ENCODE data around the gene PTCH1. TPM values are rescaled to one million over a fixed set of nuclear protein-coding genes. Genes with fewer than 3 reads are reported as not detected.

The PTCH1 gene
- total RNA-seq, 1 donor from 2014 or later, result 14.2 TPM

- no peak for TF ChIP-seq CTCF (IDR thresholded peaks at IDR 0.05)
- no peak for TF ChIP-seq POLR2A (IDR thresholded peaks at IDR 0.05)
- no peak for TF ChIP-seq POLR2AphosphoS5 (IDR thresholded peaks at IDR 0.05; ENCODE audit: insufficient read depth in 1 of 2, low read depth in 1 of 2)
- intact Hi-C loops (cut with DNase I), result no loop called here
- Histone ChIP-seq H3K4me3 (no peak overlapping the region), H3K9me3 (no peaks in the 10 kb centered on the region), H3K4me1 (peaks cover 24% of the 10 kb centered on the region), H3K27ac (no peak overlapping the region), H3K27me3 (no peaks in the 10 kb centered on the region), H3K36me3 (no peaks in the 10 kb centered on the region)
- no peak for DNase-seq (ENCODE audit: extremely low spot score in 2 of 2)
Observed at GRCh38 chr9:95491543-95492320, 25.0 kb downstream of the PTCH1 start.

GRCh38 chr9:95488954-95489353, 27.8 kb downstream of the PTCH1 start:
- H3K27ac ChIP-seq, result no peak overlapping the region
- TF ChIP-seq POLR2AphosphoS5 (IDR thresholded peaks at IDR 0.05; ENCODE audit: insufficient read depth in 1 of 2, low read depth in 1 of 2) (no peak), POLR2A (IDR thresholded peaks at IDR 0.05) (no peak), CTCF (IDR thresholded peaks at IDR 0.05) (no peak)
- DNase-seq (ENCODE audit: extremely low spot score in 2 of 2), result no peak
- no peaks in the 10 kb centered on the region for H3K36me3 ChIP-seq
- intact Hi-C loops (cut with DNase I), result no loop called here
- no peaks in the 10 kb centered on the region for H3K9me3 ChIP-seq
- peaks cover 15% of the 10 kb centered on the region for H3K4me1 ChIP-seq
- no peaks in the 10 kb centered on the region for H3K27me3 ChIP-seq
- H3K4me3 ChIP-seq, result no peak overlapping the region

DNA sequence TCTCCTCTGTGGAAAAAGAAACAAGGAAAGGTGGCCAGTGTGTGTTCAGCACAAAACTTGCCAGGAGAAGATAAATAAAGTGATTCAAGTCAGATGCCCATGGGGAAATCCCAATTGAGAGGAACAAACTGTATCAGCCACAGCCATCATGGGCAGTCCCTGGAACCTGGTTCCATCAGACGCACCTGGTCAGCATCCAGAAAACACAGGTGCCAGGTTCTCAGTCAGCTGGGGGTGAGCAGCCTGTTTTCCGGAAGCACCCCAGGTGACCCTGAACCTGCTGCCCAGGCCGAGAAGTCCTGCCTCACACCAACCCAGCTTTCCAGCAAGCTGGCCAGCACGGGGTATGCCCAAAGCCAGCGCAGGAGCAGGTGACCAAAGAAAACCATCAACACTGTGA, 30.5 kb downstream of the PTCH1 start:
- no peak for TF ChIP-seq POLR2AphosphoS5 (IDR thresholded peaks at IDR 0.05; ENCODE audit: insufficient read depth in 1 of 2, low read depth in 1 of 2)
- no peak for TF ChIP-seq CTCF (IDR thresholded peaks at IDR 0.05)
- no peak for TF ChIP-seq POLR2A (IDR thresholded peaks at IDR 0.05)
- peaks cover 8% of the 10 kb centered on the region for H3K4me1 ChIP-seq
- H3K9me3 ChIP-seq, result no peaks in the 10 kb centered on the region
- intact Hi-C loops (cut with DNase I), result no loop called here
- no peak overlapping the region for H3K4me3 ChIP-seq
- no peak for DNase-seq (ENCODE audit: extremely low spot score in 2 of 2)
- H3K27ac ChIP-seq, result no peak overlapping the region
- H3K36me3 ChIP-seq, result peaks cover 0 to 2% of the 10 kb centered on the region in 2 donors
- no peaks in the 10 kb centered on the region for H3K27me3 ChIP-seq

- Histone ChIP-seq H3K27ac (no peak overlapping the region), H3K27me3 (no peaks in the 10 kb centered on the region), H3K4me3 (no peak overlapping the region), H3K36me3 (peaks cover 0 to 19% of the 10 kb centered on the region in 2 donors), H3K4me1 (peaks cover 8% of the 10 kb centered on the region), H3K9me3 (no peaks in the 10 kb centered on the region)
- no peak for TF ChIP-seq POLR2A (IDR thresholded peaks at IDR 0.05)
- TF ChIP-seq CTCF (IDR thresholded peaks at IDR 0.05), result no peak
- no peak for TF ChIP-seq POLR2AphosphoS5 (IDR thresholded peaks at IDR 0.05; ENCODE audit: insufficient read depth in 1 of 2, low read depth in 1 of 2)
- intact Hi-C loops (cut with DNase I), result no loop called here
- DNase-seq (ENCODE audit: extremely low spot score in 2 of 2), result no peak
Observed at GRCh38 chr9:95484225-95484624, 32.5 kb downstream of the PTCH1 start.

DNA sequence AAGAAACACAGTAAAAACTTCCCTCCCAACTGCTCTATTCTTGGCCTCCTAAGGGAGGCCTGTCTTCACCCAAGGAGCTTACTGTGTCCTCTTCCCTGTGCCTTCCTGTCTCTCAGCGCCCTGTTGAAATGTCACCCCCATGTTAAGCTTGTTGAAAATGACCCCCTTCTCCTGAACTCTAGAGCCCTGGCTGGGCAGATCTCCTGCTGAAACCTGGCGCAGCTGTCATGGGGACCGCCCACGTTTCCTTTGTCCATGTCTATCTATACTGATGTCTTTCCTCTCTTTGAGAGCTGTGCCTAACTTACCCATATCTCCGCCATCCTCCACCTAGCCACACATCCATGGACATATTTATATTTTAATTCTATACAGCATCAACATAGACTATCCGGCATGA, 33.3 kb downstream of the PTCH1 start:
- DNase-seq (ENCODE audit: extremely low spot score in 2 of 2), result no peak
- no peaks in the 10 kb centered on the region for H3K27me3 ChIP-seq
- H3K36me3 ChIP-seq, result peaks cover 0 to 23% of the 10 kb centered on the region in 2 donors
- intact Hi-C loops (cut with DNase I), result no loop called here
- H3K9me3 ChIP-seq, result no peaks in the 10 kb centered on the region
- TF ChIP-seq POLR2A (IDR thresholded peaks at IDR 0.05) (no peak), POLR2AphosphoS5 (IDR thresholded peaks at IDR 0.05; ENCODE audit: insufficient read depth in 1 of 2, low read depth in 1 of 2) (no peak), CTCF (IDR thresholded peaks at IDR 0.05) (no peak)
- no peak overlapping the region for H3K4me3 ChIP-seq
- H3K27ac ChIP-seq, result no peak overlapping the region
- peaks cover 8% of the 10 kb centered on the region for H3K4me1 ChIP-seq
